ENCODE data around the gene YJEFN3. TPM values are rescaled to one million over a fixed set of nuclear protein-coding genes. Genes with fewer than 3 reads are reported as not detected.

The YJEFN3 gene
- total and polyA plus RNA-seq, 10 of the 15 experiments (the other 5 are each of a cell fraction or from before 2014, with no cell fraction given), result 0.05 to 6.9 (median 3.5) TPM

- TF ChIP-seq SMAD1 (IDR thresholded peaks at IDR 0.05; ENCODE audit: low read depth, partially characterized antibody) (no peak), SPI1 (IDR thresholded peaks at IDR 0.05; ENCODE audit: borderline replicate concordance, insufficient read depth, low read depth, low read length) (no peak), REST (IDR thresholded peaks at IDR 0.05; ENCODE audit: low read depth, low read length) (no peak), ATF7 (IDR thresholded peaks at IDR 0.05; ENCODE audit: low read depth) (no peak), PBX3 (IDR thresholded peaks at IDR 0.05; ENCODE audit: insufficient replicate concordance, low read depth, low read length) (no peak), NKRF (conservative IDR thresholded peaks at IDR 0.05) (no peak), PRDM15 (CRISPR knock-in tag; IDR thresholded peaks at IDR 0.05) (no peak), POLR2A (IDR thresholded peaks at IDR 0.05; ENCODE audit: low read depth, low read length) (no peak), CBFB (IDR thresholded peaks at IDR 0.05; ENCODE audit: low read depth) (no peak), KAT2A (conservative IDR thresholded peaks at IDR 0.05; ENCODE audit: control insufficient read depth, low read depth, low read length) (no peak)
These were observed 42.2 kb upstream of the YJEFN3 start (continued) for GRCh38 chr19:19486343-19487076.

Data from GM12878 (cell line).